ENCODE results near the gene ADIRF. TPM values are rescaled to one million over a fixed set of nuclear protein-coding genes. Genes with fewer than 3 reads are reported as not detected.

ADIRF gene
- polyA plus RNA-seq, 1 donor from 2014 or later, result not detected

DNA sequence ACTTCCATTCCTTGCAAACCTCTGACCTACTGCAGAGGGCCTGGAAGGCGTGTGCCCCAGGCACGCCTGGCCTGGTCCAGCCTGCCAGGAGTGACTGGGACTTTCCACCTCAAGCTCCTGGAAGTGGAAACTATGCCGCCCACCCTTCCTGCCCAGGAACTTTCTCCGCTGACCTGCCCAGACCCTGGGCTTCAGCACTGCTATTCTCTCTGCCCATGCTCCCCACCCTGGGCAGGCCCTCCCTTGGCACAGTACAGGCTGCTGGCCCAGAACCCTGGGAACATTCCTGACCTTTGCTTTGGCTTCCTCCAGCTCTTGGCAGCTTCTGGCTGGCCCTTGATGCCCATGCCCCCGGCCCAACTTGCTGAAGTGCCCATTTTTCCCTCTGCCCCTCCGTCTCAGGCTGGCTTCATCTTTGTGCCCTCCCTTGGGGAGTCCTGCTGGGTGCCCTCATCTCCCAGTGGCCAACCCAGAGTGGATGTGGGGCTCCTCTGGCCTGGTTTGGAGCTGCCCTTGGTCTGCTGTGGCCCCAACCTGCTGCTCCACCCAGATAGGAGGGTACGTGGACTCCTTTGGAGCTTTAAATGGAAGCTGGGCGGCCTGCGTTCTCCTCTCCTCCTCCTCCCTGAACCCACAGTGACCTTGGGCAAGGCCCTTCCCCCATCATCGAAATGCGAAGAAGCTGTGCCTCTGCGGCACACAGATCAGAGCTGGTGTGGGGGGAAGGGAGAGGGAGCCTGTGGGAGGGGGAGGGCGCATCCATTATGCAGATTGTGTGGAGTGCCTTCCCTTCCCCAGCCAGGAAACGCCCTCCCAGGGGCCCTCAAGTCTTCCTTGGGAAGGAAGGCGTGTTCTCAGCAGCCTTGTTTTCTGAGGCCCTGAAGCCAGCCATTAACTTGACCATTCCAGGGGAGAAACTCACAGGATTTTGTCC, 14.3 kb upstream of the ADIRF start:
- no peaks in the 10 kb centered on the region for H3K36me3 ChIP-seq (ENCODE audit: insufficient read depth, low read length)
- TF ChIP-seq EP300 (conservative IDR thresholded peaks at IDR 0.05; ENCODE audit: poor library complexity, severe bottlenecking) (no peak), TAF1 (IDR thresholded peaks at IDR 0.05; ENCODE audit: low read depth) (no peak), POLR2AphosphoS5 (IDR thresholded peaks at IDR 0.05) (no peak), EZH2 (IDR thresholded peaks at IDR 0.05; ENCODE audit: borderline replicate concordance, insufficient read depth, low read length, poor library complexity, severe bottlenecking) (no peak), SMC3 (conservative IDR thresholded peaks at IDR 0.05; ENCODE audit: poor library complexity) (no peak), MXI1 (conservative IDR thresholded peaks at IDR 0.05; ENCODE audit: poor library complexity, severe bottlenecking) (no peak), RAD21 (conservative IDR thresholded peaks at IDR 0.05) (no peak)
- TF ChIP-seq, protein P1, sequence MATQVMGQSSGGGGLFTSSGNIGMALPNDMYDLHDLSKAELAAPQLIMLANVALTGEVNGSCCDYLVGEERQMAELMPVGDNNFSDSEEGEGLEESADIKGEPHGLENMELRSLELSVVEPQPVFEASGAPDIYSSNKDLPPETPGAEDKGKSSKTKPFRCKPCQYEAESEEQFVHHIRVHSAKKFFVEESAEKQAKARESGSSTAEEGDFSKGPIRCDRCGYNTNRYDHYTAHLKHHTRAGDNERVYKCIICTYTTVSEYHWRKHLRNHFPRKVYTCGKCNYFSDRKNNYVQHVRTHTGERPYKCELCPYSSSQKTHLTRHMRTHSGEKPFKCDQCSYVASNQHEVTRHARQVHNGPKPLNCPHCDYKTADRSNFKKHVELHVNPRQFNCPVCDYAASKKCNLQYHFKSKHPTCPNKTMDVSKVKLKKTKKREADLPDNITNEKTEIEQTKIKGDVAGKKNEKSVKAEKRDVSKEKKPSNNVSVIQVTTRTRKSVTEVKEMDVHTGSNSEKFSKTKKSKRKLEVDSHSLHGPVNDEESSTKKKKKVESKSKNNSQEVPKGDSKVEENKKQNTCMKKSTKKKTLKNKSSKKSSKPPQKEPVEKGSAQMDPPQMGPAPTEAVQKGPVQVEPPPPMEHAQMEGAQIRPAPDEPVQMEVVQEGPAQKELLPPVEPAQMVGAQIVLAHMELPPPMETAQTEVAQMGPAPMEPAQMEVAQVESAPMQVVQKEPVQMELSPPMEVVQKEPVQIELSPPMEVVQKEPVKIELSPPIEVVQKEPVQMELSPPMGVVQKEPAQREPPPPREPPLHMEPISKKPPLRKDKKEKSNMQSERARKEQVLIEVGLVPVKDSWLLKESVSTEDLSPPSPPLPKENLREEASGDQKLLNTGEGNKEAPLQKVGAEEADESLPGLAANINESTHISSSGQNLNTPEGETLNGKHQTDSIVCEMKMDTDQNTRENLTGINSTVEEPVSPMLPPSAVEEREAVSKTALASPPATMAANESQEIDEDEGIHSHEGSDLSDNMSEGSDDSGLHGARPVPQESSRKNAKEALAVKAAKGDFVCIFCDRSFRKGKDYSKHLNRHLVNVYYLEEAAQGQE (IDR thresholded peaks at IDR 0.05; ENCODE audit: borderline replicate concordance), result no peak
- TF ChIP-seq, protein P2, sequence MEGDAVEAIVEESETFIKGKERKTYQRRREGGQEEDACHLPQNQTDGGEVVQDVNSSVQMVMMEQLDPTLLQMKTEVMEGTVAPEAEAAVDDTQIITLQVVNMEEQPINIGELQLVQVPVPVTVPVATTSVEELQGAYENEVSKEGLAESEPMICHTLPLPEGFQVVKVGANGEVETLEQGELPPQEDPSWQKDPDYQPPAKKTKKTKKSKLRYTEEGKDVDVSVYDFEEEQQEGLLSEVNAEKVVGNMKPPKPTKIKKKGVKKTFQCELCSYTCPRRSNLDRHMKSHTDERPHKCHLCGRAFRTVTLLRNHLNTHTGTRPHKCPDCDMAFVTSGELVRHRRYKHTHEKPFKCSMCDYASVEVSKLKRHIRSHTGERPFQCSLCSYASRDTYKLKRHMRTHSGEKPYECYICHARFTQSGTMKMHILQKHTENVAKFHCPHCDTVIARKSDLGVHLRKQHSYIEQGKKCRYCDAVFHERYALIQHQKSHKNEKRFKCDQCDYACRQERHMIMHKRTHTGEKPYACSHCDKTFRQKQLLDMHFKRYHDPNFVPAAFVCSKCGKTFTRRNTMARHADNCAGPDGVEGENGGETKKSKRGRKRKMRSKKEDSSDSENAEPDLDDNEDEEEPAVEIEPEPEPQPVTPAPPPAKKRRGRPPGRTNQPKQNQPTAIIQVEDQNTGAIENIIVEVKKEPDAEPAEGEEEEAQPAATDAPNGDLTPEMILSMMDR (IDR thresholded peaks at IDR 0.05; ENCODE audit: poor library complexity, severe bottlenecking), result no peak
- H3F3A ChIP-seq (ENCODE audit: insufficient read depth, low read length, poor library complexity, severe bottlenecking), result no peaks in the 10 kb centered on the region
- H3K27me3 ChIP-seq (ENCODE audit: insufficient read depth, low read depth, low read length), result no peaks in the 10 kb centered on the region
- peak overlapping the region; percentile 34 for H3K4me3 ChIP-seq (ENCODE audit: low read length)
- H4K20me1 ChIP-seq (ENCODE audit: insufficient read depth), result no peaks in the 10 kb centered on the region
- H3K9me3 ChIP-seq (ENCODE audit: low read length), result no peaks in the 10 kb centered on the region
- H3K79me2 ChIP-seq (replicated peaks; ENCODE audit: insufficient read depth, low read length), result no peaks in the 10 kb centered on the region
- no peaks in the 10 kb centered on the region for H3K9me2 ChIP-seq (ENCODE audit: insufficient read depth, low read length)
- no peak overlapping the region for H2AFZ ChIP-seq (ENCODE audit: low read depth, low read length)
- H3K9ac ChIP-seq (ENCODE audit: low read length), result no peak overlapping the region
- H3K4me2 ChIP-seq (ENCODE audit: low read length), result no peak overlapping the region
- peak overlapping the region; percentile 37 for H3K27ac ChIP-seq (ENCODE audit: low read length)

DNA sequence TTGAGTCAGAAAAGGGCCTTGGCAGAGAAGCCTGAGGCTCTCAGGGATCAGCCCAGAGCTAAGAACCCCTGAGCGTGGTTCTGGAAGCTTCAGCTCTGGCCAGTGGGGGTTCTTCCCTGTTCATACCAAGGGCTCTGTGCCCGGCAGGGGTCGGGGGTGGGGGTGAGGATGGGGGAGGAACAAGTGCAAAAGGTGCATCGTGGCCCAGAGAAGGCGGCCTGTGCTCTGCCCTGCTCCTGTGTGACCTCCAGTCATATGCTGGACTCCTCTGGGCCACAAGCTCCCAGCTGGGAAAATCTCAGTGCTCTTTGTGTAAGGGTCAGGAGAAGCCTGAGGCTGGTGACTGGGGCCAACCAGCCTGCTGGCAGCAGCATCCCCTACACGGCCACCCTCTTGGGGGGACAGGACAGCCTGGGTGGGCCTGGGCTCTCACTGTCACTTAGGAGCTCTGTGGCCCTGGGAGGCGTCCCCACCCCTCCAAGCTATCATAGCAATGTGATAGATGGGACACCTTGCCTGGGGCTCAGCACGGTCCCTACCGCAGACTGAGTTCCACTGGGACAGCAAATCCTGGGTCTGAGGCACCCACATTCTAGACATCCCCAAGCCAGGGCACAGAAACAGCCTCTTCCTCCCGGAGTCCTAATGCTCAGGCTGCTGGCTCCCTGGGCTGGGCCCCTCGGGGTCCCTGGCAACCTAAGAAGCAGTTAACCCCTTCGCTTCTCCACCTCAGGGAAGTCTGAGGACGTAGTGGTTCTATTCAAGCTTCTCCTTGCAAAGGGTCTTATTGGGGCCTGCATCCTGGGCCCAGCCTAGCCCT, 13.4 kb upstream of the ADIRF start:
- no peak overlapping the region for H2AFZ ChIP-seq (ENCODE audit: low read depth, low read length)

More for the DNA sequence above, 13.4 kb upstream of the ADIRF start:
- H3K4me3 ChIP-seq (ENCODE audit: low read length), result peak overlapping the region; percentile 15
- TF ChIP-seq TAF1 (IDR thresholded peaks at IDR 0.05; ENCODE audit: low read depth) (no peak), MXI1 (conservative IDR thresholded peaks at IDR 0.05; ENCODE audit: poor library complexity, severe bottlenecking) (no peak), SMC3 (conservative IDR thresholded peaks at IDR 0.05; ENCODE audit: poor library complexity) (no peak), POLR2AphosphoS5 (IDR thresholded peaks at IDR 0.05) (no peak), RAD21 (conservative IDR thresholded peaks at IDR 0.05) (no peak), EZH2 (IDR thresholded peaks at IDR 0.05; ENCODE audit: borderline replicate concordance, insufficient read depth, low read length, poor library complexity, severe bottlenecking) (no peak), EP300 (conservative IDR thresholded peaks at IDR 0.05; ENCODE audit: poor library complexity, severe bottlenecking) (no peak)
- TF ChIP-seq, protein P2 (IDR thresholded peaks at IDR 0.05; ENCODE audit: poor library complexity, severe bottlenecking), result no peak
- TF ChIP-seq, protein P1 (IDR thresholded peaks at IDR 0.05; ENCODE audit: borderline replicate concordance), result no peak
- no peaks in the 10 kb centered on the region for H3K27me3 ChIP-seq (ENCODE audit: insufficient read depth, low read depth, low read length)
- no peaks in the 10 kb centered on the region for H3K9me3 ChIP-seq (ENCODE audit: low read length)
- no peaks in the 10 kb centered on the region for H3K36me3 ChIP-seq (ENCODE audit: insufficient read depth, low read length)
- H3K27ac ChIP-seq (ENCODE audit: low read length), result peak overlapping the region; percentile 37
- no peaks in the 10 kb centered on the region for H4K20me1 ChIP-seq (ENCODE audit: insufficient read depth)
- H3K9ac ChIP-seq (ENCODE audit: low read length), result peak overlapping the region; percentile 12
- no peaks in the 10 kb centered on the region for H3K79me2 ChIP-seq (replicated peaks; ENCODE audit: insufficient read depth, low read length)
- no peaks in the 10 kb centered on the region for H3K9me2 ChIP-seq (ENCODE audit: insufficient read depth, low read length)
- no peak overlapping the region for H3K4me2 ChIP-seq (ENCODE audit: low read length)
- H3F3A ChIP-seq (ENCODE audit: insufficient read depth, low read length, poor library complexity, severe bottlenecking), result no peaks in the 10 kb centered on the region
